Measurements from ENCODE around the gene UBL3.

The UBL3 gene

DNA sequence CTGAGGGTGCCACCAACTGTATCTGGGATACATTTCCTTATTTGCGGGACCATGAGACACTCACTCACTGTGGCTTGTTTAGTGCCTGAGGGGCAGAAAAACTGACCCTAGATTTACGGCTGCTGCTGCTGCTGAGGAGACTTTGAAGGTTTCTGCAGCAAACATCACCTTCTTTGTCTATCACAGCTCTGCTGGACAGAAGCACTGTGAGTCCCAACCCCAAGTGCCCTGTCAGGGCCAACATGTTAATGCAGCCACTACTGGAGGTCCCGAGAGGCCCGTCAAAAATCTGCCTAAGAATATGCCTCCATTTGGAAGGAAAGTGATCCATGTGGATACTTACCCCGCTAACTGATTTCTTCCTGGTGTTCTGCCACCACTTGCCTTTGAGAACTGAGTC lies 37.3 kb upstream of the UBL3 start:
- in situ Hi-C loops (cut with MboI; ENCODE audit: low pct_unique_long_range_greater_than_20kb, low sequenced_read_pairs, unreplicated experiment) = no loop called here
- TF ChIP-seq, protein P1, sequence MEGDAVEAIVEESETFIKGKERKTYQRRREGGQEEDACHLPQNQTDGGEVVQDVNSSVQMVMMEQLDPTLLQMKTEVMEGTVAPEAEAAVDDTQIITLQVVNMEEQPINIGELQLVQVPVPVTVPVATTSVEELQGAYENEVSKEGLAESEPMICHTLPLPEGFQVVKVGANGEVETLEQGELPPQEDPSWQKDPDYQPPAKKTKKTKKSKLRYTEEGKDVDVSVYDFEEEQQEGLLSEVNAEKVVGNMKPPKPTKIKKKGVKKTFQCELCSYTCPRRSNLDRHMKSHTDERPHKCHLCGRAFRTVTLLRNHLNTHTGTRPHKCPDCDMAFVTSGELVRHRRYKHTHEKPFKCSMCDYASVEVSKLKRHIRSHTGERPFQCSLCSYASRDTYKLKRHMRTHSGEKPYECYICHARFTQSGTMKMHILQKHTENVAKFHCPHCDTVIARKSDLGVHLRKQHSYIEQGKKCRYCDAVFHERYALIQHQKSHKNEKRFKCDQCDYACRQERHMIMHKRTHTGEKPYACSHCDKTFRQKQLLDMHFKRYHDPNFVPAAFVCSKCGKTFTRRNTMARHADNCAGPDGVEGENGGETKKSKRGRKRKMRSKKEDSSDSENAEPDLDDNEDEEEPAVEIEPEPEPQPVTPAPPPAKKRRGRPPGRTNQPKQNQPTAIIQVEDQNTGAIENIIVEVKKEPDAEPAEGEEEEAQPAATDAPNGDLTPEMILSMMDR (IDR thresholded peaks at IDR 0.05; ENCODE audit: extremely low read depth, insufficient read depth, missing control alignments) = no peak
- no peak for DNase-seq (ENCODE audit: low spot score)

DNA sequence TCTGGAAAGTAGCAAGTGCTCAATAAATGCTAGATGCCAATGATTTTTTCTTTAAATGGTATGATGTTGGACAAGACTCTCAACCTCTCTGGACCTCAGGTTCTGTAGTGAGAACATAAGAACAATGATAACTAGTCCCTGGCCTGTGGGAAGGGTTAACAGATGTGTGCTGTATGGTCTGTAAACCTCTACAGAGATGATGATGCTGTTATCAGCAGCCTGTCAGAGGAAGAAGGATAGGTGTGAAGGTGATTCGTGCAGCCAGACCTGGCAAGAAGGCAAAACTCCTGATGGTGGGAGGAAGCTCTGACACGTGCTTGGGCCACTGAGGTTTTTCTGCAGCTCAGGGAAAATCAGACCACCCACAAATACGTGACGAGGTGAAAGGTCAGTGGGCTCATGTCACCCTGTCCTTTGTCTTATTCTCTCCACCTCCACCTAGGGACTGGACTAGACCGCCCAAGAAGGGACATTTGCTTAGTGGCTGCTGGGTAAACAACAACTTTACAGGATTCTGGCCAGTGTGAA lies 36.7 kb upstream of the UBL3 start:
- in situ Hi-C loops (cut with MboI; ENCODE audit: low pct_unique_long_range_greater_than_20kb, low sequenced_read_pairs, unreplicated experiment) = no loop called here
- TF ChIP-seq, protein P1 (IDR thresholded peaks at IDR 0.05; ENCODE audit: extremely low read depth, insufficient read depth, missing control alignments) = no peak
- no peak for DNase-seq (ENCODE audit: low spot score)

DNA sequence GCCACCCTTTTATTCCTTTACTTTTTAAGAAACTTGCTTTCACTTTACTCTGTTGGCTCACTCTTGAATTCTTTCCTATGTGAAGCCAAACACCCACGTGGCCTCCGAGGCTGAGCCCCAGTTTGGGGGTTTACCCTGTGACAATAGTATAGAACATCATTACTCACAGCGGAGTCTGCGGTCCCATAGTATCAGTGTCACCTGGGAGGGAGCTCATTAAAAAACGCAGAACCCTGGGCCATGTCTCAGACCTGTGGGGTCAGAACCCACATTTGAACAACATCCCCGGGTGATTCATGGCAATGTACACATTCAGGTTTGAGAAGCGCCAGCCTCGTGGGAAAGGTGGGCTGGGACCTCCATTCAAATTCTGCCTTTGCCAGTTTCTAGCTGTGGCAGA lies 36.0 kb upstream of the UBL3 start:
- in situ Hi-C loops (cut with MboI; ENCODE audit: low pct_unique_long_range_greater_than_20kb, low sequenced_read_pairs, unreplicated experiment) = no loop called here
- no peak for DNase-seq (ENCODE audit: low spot score)
- TF ChIP-seq, protein P1 (IDR thresholded peaks at IDR 0.05; ENCODE audit: extremely low read depth, insufficient read depth, missing control alignments) = no peak

DNA sequence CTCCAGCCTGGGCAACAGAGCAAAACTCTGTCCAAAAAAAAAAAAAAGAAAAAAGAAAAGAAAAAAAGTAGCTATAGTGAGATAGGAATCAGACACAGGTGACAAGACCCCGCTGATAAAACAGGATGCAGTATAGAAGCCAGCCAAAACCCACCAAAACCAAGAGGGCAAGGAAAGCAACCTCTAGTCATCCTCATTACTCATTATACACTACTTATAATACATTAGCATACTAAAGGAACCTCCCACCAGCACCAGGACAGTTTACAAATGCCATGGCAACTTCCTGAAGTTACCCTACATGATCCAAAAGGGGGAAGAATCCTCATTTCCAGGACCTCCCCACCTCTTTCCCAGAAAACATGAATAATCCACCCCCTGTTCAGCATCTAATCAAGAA lies 35.6 kb upstream of the UBL3 start:
- TF ChIP-seq, protein P1 (IDR thresholded peaks at IDR 0.05; ENCODE audit: extremely low read depth, insufficient read depth, missing control alignments) = no peak
- in situ Hi-C loops (cut with MboI; ENCODE audit: low pct_unique_long_range_greater_than_20kb, low sequenced_read_pairs, unreplicated experiment) = no loop called here
- DNase-seq (ENCODE audit: low spot score) = no peak

DNA sequence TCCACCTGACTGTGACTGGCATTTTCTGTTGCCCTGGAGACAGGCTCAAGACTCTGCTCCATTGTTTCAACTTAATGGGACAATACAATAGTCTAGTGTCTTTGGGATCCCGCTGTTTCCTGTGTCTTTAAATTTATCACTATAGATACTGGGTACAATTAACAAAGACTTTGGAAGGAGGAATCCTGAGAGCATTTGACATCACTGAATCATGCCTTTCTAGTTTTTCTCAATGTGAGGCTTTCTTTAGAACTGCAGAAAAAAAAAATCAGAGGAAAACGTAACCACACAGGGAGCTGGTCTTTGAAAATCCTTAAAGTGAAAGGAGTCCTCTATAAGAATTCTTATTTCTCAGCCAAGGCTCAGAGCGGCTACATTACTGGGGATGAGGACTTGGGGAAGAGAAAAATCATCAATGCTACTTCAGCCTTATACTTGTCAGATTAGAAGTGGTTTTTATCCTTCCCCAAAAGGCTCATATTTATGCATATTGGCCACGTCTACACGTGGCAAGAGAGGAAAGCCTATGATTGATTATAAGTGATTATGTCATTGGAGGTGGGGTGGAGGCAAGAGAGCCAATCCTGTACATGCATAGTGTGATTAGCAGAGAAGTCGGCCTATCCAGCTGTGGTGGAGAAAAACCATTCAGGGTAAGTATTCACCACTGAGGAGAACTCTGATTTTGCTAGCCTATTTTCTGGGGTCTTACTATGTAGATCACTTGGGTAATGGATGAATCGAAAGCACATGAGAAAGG lies 34.4 kb upstream of the UBL3 start:
- no peak for DNase-seq (ENCODE audit: low spot score)
- in situ Hi-C loops (cut with MboI; ENCODE audit: low pct_unique_long_range_greater_than_20kb, low sequenced_read_pairs, unreplicated experiment) = no loop called here
- TF ChIP-seq, protein P1 (IDR thresholded peaks at IDR 0.05; ENCODE audit: extremely low read depth, insufficient read depth, missing control alignments) = no peak

DNA sequence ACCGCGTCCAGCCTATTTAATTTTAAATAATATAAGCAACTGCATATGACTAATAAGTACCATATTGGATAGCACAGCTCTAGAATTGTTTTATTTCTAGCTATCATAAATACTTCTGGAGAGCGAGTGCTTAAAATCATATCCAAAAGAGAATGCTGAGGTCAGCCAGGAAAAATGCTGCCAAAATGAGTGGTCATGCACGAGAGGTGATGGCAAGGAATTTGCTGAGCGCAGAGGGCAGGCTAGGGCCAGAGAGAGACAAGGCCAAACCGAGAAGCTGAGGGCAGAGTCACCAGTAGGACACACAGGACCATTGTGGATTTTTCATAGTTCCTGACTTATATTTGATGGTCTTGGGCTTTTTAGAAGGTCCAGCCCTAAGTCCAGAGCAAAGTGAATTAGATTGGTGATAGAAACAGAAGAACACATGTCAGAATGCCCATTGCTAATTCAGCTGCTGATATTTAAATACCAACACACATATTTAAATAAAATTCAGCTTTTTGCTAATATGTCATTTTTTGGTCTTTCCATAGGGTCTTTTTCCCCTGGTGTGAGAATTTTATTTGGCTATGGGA lies 33.6 kb upstream of the UBL3 start:
- in situ Hi-C loops (cut with MboI; ENCODE audit: low pct_unique_long_range_greater_than_20kb, low sequenced_read_pairs, unreplicated experiment) = no loop called here
- no peak for DNase-seq (ENCODE audit: low spot score)
- TF ChIP-seq, protein P1 (IDR thresholded peaks at IDR 0.05; ENCODE audit: extremely low read depth, insufficient read depth, missing control alignments) = no peak
